WI38 (cell line): ENCODE results near the gene CEACAM6.

Experiments
- H3K4me3 ChIP-seq: 2 replicates; pipeline ENCODE4 v1.5.1; 2011; ENCODE audit warnings: low read depth, mild to moderate bottlenecking, control low read depth, low read length
- TF ChIP-seq, protein P1 (sequence below): IDR thresholded peaks from 2 replicates; pipeline ENCODE4 v1.5.1; 2012; ENCODE audit warnings: low read depth, mild to moderate bottlenecking, control low read depth, low read length

The CEACAM6 gene

DNA sequence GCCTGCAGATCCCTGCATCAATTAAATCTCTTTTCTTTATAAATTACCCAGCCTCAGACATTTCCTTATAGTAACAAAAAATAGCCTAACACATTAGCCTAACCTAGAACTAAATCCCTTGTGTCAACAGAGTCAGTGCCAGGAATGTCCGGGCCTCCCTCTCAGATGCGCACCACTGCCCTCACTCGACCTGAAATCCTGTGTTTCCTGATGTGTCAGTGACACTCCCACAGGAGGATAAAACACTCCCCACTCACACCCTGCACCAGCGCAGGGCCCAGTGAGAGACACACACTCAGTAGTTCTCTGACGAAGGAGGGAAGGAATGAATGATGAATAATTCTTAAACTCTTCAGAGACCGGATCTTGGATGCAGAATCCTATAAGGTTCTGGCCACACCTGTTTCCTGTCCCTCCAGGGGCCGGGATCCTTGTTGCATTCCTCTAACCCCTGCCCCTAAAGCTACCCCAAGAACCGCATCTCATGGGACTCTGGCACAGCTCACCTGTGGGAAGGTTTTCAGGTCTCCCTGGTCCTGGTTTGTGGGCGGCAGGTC lies 44.2 kb downstream of the CEACAM6 start:
- H3K4me3 ChIP-seq: no peak overlapping the region
- TF ChIP-seq, protein P1, sequence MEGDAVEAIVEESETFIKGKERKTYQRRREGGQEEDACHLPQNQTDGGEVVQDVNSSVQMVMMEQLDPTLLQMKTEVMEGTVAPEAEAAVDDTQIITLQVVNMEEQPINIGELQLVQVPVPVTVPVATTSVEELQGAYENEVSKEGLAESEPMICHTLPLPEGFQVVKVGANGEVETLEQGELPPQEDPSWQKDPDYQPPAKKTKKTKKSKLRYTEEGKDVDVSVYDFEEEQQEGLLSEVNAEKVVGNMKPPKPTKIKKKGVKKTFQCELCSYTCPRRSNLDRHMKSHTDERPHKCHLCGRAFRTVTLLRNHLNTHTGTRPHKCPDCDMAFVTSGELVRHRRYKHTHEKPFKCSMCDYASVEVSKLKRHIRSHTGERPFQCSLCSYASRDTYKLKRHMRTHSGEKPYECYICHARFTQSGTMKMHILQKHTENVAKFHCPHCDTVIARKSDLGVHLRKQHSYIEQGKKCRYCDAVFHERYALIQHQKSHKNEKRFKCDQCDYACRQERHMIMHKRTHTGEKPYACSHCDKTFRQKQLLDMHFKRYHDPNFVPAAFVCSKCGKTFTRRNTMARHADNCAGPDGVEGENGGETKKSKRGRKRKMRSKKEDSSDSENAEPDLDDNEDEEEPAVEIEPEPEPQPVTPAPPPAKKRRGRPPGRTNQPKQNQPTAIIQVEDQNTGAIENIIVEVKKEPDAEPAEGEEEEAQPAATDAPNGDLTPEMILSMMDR: no peak

DNA sequence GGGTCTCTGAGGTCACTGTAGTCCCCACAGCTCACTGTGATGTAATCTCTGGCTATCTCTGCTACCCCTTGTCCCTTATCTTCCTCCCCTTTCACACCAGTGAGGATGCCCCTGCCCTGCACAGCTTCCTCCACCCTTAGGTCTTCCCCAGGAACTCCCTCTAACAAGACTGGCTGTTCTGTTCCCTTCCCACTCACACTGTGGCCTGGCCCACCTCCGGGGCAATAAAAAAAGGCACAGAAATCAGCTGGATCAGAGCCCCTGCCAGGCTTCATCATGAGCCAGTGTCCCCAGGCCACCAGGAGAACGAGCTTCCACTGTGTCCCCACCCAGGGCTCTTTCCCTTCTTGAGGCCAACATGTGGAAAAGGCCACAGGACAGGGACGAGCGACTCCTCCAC lies 45.7 kb downstream of the CEACAM6 start:
- TF ChIP-seq, protein P1: no peak

DNA sequence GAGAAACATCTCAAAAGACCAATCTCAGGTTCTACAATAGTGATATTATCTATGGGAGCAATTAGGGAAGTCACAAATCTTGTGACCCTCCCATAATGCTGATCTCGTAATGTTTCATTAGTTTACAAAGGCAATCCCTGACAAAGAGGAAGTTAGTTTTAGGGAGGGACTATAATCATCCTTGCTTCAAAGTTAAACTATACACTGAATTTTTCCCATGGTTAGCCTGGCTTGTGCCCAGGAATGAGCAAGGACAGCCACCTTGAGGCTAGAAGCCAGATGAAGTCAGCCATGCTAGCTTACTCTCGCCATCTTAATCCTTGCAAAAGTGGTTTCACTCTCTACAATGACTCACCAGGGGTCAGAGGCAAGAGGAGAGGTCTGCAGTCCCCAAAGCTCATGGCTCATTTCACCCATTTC lies 46.5 kb downstream of the CEACAM6 start:
- no peak overlapping the region for H3K4me3 ChIP-seq
- TF ChIP-seq, protein P1: no peak

More for the DNA sequence above, 45.7 kb downstream of the CEACAM6 start:
- no peak overlapping the region for H3K4me3 ChIP-seq

DNA sequence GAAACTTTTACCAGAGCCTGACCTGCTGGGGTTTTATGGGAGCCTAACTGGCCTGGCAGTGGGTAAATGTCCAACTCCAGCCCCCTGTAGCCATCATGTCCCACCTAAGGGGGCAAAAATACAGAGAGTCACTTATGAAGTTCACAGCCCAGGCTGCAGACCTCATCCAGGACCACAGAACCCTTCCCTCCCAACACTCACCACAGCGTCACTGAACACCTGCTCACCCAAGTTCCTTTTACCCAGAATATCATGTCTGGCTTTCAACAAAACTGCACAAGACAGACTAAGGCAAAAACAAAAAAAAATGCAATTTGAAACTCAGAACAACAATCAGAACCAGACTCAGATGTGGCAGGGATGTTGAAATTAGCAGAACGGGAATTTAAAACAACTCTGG lies 47.4 kb downstream of the CEACAM6 start:
- TF ChIP-seq, protein P1: no peak
- H3K4me3 ChIP-seq: no peak overlapping the region

DNA sequence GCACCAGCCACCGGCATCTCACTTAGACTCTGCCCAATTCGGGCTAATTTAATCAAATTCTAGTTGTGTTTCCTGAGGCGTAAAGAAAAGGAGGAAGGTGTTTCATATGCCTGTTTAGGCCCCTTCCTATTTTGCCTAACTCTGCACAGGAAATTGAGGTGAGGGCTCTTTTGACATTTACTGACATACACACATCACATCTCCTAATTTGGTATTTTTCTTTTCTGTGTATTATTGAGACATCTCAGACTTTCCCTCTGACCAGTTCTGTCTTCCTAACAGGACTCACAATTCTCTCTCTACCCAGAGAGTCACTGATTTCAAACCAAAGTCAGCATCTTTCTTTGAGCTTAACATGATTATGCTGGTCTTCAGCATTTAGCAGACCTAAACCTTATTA lies 49.0 kb downstream of the CEACAM6 start:
- TF ChIP-seq, protein P1: no peak
- no peak overlapping the region for H3K4me3 ChIP-seq

DNA sequence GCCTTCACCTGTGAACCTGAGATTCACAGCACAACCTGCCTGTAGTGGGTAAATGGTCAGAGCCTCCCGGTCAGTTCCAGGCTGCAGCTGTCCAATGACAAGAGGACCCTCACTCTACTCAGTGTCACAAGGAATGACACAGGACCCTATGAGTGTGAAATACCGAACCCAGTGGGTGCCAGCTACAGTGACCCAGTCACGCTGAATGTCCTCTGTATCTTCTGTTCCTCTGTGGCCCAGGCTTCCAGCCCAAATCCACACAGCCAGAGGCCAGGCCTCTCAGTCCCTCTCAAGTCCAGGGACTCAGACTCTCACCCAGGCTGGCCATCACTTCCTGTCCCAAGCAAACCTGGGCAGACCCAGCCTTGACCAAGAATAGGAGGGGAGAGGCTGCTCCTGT lies 51.8 kb downstream of the CEACAM6 start:
- TF ChIP-seq, protein P1: no peak

DNA sequence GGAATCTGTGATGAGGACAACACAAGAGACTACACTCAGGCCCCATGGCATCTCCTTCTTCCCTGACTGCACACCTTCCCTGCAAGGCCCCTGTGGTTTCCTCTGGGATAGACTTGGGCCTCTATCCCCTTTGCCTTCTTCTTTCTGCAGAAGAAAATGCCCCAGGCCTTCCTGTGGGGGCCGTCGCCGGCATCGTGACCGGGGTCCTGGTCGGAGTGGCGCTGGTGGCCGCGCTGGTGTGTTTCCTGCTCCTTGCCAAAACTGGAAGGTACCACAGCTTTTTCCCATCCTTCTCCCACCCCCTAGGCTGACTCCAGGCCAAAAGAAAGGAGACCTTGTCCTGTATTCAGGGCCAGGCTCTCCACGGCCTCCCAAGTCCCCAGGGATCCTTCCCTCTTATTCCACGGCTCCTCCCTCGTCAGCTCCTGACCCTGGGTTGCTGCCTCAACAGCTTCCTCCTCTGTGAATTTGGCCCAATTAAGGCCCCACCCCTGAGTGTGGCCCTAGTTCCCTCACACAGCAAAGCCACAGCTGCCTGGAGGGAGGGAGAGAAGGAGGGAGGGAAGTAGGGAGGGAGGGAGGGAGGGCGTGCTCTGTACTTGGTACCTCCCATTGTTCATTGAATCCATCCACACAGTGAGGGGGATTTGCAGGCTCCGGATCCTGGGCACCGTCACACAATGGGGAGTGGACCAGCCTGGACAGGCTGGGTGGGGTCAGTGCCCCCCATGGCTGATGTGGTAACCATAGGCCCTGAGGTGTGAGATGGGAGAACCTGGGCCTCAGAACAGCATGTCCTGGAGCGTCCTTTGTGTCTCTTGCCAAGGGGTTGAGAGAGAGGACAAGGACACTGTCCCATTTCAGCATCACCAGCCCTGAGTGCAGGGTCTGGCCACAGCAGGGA lies 53.6 kb downstream of the CEACAM6 start:
- TF ChIP-seq, protein P1: no peak
- no peak overlapping the region for H3K4me3 ChIP-seq

More for the DNA sequence above, 51.8 kb downstream of the CEACAM6 start:
- H3K4me3 ChIP-seq: no peak overlapping the region
